HK-2 (cell line): ENCODE results near the gene NTN1.

Experiments
- DNase-seq: peaks from one replicate; pipeline ENCODE4 v3.0.0-alpha.2; 2018; ENCODE audit not compliant: unreplicated experiment

Gene NTN1

GRCh38 chr17:9231449-9232154 is 210.3 kb downstream of the NTN1 start:
- DNase-seq = no peak

DNA sequence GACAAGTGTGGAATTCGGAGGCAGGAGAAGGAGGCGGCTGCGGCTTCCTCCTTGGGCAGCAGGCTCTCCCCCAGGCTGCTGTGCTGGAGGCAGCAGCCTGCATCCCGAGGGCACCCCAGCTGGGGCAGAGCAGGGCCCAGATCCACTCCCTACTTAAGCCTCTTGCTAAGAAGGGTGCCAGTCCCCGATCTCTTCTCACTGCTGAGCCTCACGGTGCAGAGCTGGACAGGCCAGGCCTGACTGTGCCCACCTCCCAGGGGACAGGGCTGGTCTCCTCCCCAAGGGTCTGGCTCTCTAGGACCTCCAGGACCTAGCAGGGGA is 210.8 kb downstream of the NTN1 start:
- no peak for DNase-seq

- no peak for DNase-seq
Observed at GRCh38 chr17:9232591-9233270, 211.4 kb downstream of the NTN1 start.

- no peak for DNase-seq
Observed at GRCh38 chr17:9233271-9233599, 211.9 kb downstream of the NTN1 start.

- no peak for DNase-seq
Observed at GRCh38 chr17:9233761-9234160, 212.5 kb downstream of the NTN1 start.

- no peak for DNase-seq
Observed at GRCh38 chr17:9234389-9234945, 213.2 kb downstream of the NTN1 start.

DNA sequence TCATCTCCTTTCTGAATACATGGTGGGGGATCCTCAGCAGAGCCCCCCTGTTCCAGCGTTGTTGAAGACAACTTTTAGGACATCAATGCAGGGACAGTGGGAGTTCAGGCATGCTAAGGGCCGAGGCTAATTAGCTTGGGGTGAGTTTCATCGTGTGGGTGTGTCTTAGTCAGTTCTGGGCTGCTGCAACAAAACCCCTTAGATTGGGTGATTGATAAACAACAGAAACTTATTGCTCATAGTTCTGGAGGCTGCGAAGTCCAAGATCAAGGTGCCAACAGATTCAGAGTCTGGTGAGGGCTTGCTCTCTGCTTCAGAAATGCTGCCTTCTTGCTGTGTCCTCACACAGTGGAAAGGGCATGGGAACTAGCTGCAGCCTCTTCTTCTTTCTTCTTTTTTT is 214.0 kb downstream of the NTN1 start:
- DNase-seq = no peak

DNA sequence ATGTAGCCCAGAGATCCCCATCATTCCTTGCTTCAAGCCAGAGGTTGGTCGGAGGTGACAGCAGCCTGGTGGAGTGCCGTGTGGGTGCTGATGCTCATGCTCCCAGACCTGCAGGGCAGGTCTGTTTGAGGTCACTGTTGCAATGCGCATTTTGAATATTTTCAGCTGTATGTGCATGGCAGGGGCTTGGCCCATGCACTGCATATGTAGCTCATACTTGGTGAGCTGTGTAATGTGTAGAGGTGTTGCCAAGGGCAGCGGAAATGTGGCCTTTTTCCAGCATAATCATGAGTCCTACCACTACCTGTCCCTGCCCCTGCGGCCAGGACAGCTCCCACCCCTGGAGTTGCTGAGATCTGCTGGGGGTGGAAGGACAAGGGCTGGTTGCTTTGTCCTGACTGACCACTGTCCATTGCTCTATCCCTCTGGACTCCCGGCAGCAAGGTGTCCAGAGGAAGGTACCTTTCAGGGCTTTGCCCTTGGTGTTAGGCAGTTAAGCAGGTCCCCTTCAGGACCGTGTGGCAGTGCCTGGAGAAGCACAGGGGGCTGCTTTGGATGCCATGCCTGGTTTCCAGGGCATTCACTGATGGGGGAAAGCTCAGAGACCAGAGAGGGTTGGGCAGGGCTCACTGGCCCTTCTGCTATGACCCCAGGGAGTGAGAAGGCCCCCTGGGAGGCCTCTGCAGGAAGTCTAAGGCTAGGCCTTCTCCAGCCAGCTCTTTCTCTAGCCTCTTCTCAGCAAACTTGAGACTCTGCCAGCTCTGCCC is 215.2 kb downstream of the NTN1 start:
- DNase-seq = no peak

DNA sequence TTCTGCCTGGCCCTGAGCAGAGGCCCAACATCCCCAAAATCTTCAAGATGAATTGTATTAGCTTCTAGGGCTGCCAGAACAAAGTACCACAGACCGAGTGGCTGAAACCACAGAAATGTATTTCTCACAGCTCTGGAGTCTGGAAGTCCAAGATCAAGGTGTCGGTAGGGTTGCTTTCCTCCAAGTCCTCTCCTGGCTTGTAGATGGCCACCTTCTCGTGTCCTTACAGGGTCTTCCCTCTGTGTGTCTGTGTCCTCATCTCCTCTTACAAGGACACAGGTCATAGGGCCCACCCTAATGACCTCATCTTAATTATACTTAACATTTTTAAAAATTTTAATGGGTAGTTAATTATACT is 215.7 kb downstream of the NTN1 start:
- DNase-seq = no peak

DNA sequence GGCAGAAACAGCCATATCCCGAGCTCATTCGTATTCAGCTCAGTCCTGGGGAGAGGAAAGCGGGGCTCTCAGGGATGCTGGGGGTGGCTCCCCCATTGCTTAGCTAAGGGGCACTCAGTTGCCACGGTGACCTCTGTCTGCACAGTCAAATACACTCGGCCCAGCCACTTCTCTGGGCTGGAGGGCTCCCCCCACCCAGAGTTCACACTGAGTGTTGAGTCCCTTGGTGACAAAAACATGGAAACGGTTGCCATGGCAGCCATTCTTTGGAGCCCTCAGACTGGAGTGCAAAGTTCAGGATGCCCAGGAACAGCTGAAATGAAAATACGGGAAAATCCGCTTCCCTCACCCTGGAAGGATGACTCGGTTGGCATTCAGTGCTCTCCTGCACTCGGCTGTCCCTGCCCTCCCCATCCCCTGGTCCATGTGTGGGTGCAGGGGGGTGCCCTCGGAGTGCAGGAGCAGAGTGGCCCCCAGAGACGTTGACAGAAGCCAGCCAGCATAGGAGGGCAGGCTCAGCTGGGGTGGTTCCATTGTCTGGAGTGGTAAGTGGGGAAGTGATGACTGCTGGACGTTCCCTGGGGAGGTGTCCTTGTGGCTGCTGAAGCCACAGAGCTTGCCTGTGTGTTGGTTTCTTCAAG is 216.5 kb downstream of the NTN1 start:
- no peak for DNase-seq

DNA sequence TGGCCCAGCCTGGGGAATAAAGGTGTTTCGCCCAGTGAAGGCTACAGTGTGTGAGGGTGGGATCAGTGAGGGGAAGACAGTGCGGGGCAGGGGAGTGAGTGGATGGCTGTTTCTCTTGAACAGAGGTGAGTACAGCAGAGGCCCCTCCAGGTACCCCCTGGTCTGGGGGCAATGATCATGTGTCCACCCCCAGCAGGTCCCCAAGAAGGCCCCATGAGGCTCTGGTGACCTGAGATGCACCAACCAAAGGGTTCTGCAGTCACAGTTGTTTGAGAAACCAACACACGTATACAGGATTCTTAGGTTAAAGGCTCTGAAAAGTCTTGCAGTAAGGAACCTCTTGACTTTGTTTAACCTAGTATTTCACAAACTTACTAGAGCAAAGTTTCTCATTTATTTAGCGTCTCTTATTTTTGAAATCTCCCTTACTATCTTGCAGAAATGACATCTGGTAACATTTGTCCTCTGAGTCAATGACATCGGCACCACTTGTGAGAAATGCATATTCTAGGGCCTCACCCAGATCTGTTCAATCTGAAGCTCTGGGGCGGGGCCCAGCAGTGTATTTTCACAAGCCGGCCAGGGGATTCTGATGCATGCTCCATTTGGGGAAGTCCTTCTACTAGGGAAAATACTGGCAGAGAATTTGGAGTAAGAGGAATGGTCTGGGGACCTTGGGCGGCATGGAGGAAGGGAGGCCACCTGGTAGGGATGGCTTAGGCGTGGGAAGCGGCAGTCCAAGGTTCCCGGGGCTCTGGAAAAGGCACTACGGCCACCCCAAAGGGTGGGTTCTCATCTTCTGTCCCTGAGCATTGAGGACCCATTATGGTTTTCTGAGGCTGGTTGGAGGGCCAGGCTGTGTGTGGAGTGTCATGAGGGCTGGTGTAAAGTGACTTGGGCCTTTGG is 217.3 kb downstream of the NTN1 start:
- no peak for DNase-seq

- DNase-seq = no peak
Observed at GRCh38 chr17:9239246-9239792, 218.0 kb downstream of the NTN1 start.

DNA sequence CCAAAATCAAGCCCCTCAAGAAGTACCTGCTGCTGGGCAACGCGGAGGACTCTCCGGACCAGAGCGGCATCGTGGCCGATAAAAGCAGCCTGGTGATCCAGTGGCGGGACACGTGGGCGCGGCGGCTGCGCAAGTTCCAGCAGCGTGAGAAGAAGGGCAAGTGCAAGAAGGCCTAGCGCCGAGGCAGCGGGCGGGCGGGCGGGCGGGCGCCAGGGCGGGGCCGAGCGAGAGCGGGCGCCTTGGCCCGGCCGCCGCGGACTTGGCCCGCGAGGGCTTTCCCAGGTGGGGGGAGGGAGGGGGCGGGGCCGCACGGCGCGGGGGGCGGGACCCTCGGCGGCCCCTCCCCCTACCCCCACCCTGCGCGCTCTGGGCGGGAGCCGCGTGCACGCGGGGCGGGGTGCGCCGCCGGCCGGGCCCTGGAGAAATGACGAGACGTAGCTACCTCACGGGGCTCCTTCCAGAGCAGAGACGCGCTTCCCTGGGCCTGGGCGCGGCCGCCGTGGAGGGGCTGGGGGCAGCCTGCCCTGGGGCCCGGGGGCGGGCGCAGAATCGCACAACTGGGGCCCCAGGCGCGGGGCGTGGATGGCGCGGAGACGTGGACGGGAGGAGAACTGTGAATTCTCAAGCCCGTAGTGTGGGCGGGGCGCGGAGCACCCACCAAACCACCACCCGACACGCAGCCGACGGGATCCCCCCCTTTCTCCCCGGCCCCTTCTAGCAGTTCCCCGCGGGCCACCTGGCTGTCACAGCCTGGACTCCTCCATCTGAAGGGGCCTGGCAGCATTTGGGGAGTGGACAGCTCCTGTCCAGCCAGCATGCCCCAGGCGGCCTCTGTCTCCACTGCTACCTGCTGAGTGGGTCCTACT is 218.7 kb downstream of the NTN1 start:
- peak; percentile 60 for DNase-seq

- no peak for DNase-seq
Observed at GRCh38 chr17:9240659-9241370, 219.5 kb downstream of the NTN1 start.

- no peak for DNase-seq
Observed at GRCh38 chr17:9241371-9241712, 220.0 kb downstream of the NTN1 start.

DNA sequence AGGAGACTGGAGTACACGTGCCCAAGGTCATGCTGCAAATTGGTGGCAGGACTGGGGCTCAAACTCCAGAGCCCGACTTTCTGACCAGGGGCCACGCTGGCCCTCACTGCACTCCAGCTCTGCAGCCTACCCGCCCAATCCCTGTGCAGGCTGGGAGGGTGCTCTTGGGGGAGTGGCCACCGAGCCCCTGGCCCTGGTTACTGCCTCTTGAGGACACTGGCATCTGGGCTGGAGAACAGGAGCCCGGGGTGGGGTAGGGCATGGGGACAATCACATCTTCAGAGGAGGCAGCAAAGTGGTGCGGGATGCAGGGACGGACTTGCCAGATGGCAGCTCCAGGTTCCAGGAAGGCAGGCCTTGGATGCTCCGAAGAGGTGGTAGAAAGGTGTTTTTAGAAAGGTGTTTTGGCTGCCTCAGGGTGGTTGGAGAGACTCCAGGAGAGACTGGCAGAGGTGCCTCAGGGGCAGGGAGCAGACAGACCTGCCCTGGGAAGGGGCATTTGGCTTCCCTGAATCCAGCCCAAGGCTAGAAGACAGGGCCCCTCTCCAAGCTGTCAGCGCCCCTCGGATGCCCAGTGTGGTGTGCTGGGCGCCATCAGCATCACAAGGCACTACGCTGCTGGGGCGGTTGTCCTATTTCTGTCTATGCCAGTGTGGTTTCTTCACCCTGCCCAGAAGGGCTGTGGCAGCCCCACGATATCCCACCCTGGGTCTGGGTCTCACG is 220.6 kb downstream of the NTN1 start:
- no peak for DNase-seq

GRCh38 chr17:9242497-9242881 is 221.2 kb downstream of the NTN1 start:
- DNase-seq = no peak

- DNase-seq = no peak
Observed at GRCh38 chr17:9242983-9243382, 221.7 kb downstream of the NTN1 start.
